CD4-positive, alpha-beta T cell treated with Interleukin-1 beta for 1 hour (primary cell): ENCODE data around the gene EXOG.
"Not testable (repeated sequence)": the region's sequence is repeated elsewhere in the genome, so short reads cannot be mapped to it uniquely, and the experiment has no call there.

Experiments
- DNase-seq, 2 donors: peaks; one replicate each; pipeline ENCODE4 v3.0.0-alpha.2; 2020 to 2022

Gene EXOG

GRCh38 chr3:38565339-38566214, 69.4 kb downstream of the EXOG start:
- DNase-seq: no peak

- DNase-seq: no peak
These were observed 70.0 kb downstream of the EXOG start for GRCh38 chr3:38566215-38566528.

GRCh38 chr3:38566794-38567193, 70.7 kb downstream of the EXOG start:
- DNase-seq: not testable (repeated sequence)

GRCh38 chr3:38567498-38567897, 71.4 kb downstream of the EXOG start:
- no peak for DNase-seq

GRCh38 chr3:38573111-38573510, 77.0 kb downstream of the EXOG start:
- no peak for DNase-seq

- DNase-seq: no peak
These were observed 77.4 kb downstream of the EXOG start for GRCh38 chr3:38573556-38573955.

- no peak for DNase-seq
These were observed 78.5 kb downstream of the EXOG start for GRCh38 chr3:38574411-38575278.

GRCh38 chr3:38575279-38575843, 79.2 kb downstream of the EXOG start:
- DNase-seq: no peak
